Glutamatergic neuron (in vitro differentiated cells): ENCODE data around the gene TBC1D22B. TPM values are rescaled to one million over a fixed set of nuclear protein-coding genes. Genes with fewer than 3 reads are reported as not detected.

Experiments
- DNase-seq: peaks from one replicate; pipeline ENCODE4 v3.0.0; 2022
- H3K27ac Mint-ChIP-seq: one replicate; pipeline ENCODE4 v1.8.0; 2020; ENCODE audit warnings: mild to moderate bottlenecking, mixed read lengths, inconsistent platforms; ENCODE audit not compliant: unreplicated experiment
- H3K27me3 Mint-ChIP-seq: one replicate; pipeline ENCODE4 v1.8.0; 2020; ENCODE audit warnings: mild to moderate bottlenecking, moderate library complexity, mixed read lengths, inconsistent platforms; ENCODE audit not compliant: unreplicated experiment
- H3K36me3 Mint-ChIP-seq: one replicate; pipeline ENCODE4 v1.8.0; 2020; ENCODE audit warnings: mild to moderate bottlenecking, mixed read lengths, inconsistent platforms; ENCODE audit not compliant: unreplicated experiment
- H3K4me1 Mint-ChIP-seq: one replicate; pipeline ENCODE4 v1.8.0; 2020; ENCODE audit warnings: mild to moderate bottlenecking, low read depth, mixed read lengths, inconsistent platforms; ENCODE audit not compliant: unreplicated experiment
- H3K4me3 Mint-ChIP-seq: one replicate; pipeline ENCODE4 v1.8.0; 2020; ENCODE audit warnings: mild to moderate bottlenecking, mixed read lengths, inconsistent platforms; ENCODE audit not compliant: unreplicated experiment
- H3K9me3 Mint-ChIP-seq: one replicate; pipeline ENCODE4 v1.8.0; 2020; ENCODE audit warnings: mild to moderate bottlenecking, moderate library complexity, mixed read lengths, inconsistent platforms; ENCODE audit not compliant: unreplicated experiment
- total RNA-seq: library from RNA; stranded (reverse); fragmentation: NEBNext Ultra II Directional; extraction: Animal tissue kit (Norgen Biotek cat#: 25700); gene quantifications from one replicate; pipeline ENCODE4 v1.2.1, GENCODE V29; 2021; ENCODE audit not compliant: unreplicated experiment
- TF ChIP-seq, protein P1 (sequence below): fragments of 200-600 bp; sonication (generic); IDR thresholded peaks from one replicate; pipeline ENCODE4 v1.5.0; 2021; ENCODE audit not compliant: partially characterized antibody, unreplicated experiment

TBC1D22B gene
- total RNA-seq, 1 donor from 2014 or later = 10.2 TPM

DNA sequence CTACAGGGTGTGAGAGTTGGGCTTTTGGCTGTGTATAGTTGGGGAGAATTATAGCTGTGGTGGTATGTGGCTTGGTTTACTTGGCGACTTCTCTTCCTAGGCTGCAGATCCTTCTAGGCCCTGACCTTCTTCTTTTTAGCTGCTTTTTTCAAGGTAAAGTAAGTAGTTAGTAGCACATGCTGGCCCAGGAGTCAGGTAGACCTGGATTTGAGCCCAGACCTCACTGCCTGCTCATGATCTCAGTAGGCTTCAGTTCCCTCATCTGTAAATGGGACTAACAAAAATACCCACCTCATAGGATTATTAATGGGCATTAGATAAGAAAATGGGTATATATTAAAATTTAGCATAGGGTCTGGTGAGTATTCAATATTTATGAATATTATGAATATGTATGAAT, 17.8 kb downstream of the TBC1D22B start:
- Mint-ChIP-seq H3K36me3 (no peaks in the 10 kb centered on the region), H3K4me3 (no peak overlapping the region), H3K27ac (no peak overlapping the region), H3K27me3 (no peaks in the 10 kb centered on the region), H3K4me1 (peaks cover 8% of the 10 kb centered on the region), H3K9me3 (peaks cover 2% of the 10 kb centered on the region)
- TF ChIP-seq, protein P1, sequence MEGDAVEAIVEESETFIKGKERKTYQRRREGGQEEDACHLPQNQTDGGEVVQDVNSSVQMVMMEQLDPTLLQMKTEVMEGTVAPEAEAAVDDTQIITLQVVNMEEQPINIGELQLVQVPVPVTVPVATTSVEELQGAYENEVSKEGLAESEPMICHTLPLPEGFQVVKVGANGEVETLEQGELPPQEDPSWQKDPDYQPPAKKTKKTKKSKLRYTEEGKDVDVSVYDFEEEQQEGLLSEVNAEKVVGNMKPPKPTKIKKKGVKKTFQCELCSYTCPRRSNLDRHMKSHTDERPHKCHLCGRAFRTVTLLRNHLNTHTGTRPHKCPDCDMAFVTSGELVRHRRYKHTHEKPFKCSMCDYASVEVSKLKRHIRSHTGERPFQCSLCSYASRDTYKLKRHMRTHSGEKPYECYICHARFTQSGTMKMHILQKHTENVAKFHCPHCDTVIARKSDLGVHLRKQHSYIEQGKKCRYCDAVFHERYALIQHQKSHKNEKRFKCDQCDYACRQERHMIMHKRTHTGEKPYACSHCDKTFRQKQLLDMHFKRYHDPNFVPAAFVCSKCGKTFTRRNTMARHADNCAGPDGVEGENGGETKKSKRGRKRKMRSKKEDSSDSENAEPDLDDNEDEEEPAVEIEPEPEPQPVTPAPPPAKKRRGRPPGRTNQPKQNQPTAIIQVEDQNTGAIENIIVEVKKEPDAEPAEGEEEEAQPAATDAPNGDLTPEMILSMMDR = no peak
- DNase-seq = no peak

DNA sequence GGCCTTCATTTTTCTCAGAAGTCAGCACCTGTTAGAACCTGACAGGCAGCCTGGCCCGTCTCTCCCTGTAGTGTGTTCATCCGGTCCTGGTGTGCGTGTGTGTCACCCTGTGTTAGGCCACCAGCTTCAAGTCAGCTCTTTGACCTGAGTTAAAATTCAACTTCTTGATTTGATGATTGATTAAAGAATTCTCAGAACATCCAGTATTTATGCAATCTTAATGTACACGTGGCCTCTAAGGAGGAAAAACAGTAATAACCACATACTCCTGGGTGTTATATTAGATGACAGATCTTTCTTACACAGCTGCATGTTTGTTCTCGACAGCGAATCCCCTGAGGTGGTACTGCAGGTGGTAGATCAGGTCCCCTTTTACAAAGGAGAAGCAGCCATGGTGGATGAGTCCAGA, 19.4 kb downstream of the TBC1D22B start:
- H3K9me3 Mint-ChIP-seq = peaks cover 2% of the 10 kb centered on the region
- H3K36me3 Mint-ChIP-seq = no peaks in the 10 kb centered on the region
- no peak overlapping the region for H3K27ac Mint-ChIP-seq
- H3K4me1 Mint-ChIP-seq = peaks cover 19% of the 10 kb centered on the region
- DNase-seq = no peak
- TF ChIP-seq, protein P1 = no peak
- H3K4me3 Mint-ChIP-seq = no peak overlapping the region
- H3K27me3 Mint-ChIP-seq = peaks cover 3% of the 10 kb centered on the region

DNA sequence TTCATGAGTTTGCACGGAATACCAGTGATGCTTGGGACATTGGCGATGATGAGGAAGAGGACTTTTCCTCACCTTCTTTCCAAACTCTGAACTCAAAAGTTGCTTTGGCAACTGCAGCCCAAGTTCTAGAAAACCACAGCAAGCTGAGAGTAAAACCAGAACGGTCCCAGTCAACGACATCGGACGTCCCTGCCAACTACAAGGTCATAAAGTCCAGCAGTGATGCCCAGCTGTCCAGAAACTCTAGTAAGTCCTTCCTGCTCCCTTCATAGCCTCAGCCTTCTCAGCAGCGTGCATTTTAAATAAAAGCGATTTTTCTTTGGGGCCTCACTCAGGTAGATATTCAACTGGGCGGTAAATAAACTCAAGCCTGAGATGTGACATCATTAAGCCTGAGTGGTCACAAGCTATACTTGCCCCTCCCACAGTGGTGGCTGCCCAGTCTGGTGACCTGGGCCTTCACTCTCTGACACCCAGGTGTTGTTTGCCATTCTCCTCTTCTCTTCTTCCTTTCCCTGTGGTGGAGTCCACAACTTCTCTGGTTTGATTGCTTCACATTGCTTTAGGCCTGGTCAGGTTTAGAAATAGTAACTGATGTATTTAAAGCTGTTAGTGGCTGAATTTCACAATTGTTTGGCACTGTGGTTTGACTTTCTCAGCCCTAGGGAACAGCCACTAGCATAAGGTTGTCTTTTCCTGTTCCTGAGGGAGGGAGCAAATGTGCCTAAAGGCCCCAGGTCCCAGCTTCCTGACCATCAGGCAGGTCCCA, 22.0 kb downstream of the TBC1D22B start:
- no peak overlapping the region for H3K27ac Mint-ChIP-seq
- no peak for DNase-seq
- H3K36me3 Mint-ChIP-seq = no peaks in the 10 kb centered on the region
- H3K9me3 Mint-ChIP-seq = peaks cover 2% of the 10 kb centered on the region
- TF ChIP-seq, protein P1 = no peak
- peaks cover 3% of the 10 kb centered on the region for H3K27me3 Mint-ChIP-seq
- H3K4me1 Mint-ChIP-seq = peaks cover 19% of the 10 kb centered on the region
- H3K4me3 Mint-ChIP-seq = no peak overlapping the region

DNA sequence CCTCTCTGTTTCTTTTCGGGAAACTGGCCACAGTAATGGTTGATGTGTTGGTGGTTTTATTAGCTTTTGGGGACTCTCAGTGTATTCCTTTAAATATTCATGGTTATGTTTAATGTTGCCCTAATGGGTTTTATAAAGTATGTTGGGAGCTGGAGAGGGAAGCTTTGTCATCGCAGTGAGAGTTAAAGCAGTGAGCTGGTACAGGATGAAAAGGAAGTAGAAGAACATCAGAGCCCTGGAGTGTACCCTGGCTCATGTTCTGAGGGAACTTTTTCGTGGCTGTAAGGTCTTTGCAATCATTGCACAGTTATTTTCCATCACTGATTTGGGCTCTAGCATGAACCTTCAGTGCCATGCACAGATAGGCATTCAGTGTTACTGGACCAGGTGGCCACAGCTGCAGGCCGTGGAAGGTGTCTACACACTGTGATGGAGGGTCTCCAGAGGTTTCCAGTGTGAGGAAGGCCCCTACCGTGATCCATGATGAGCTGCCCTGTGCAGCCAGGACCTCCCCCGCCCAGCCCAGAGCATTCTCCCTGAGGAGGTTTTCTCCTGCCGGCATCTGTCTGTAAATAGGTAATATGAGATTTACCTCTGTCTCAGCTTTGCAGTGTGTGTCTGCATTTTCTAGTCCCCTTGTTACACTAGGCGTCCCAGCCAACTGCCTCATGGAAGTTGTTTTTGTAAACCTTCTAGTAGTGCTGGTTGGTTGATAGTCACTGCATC, 22.8 kb downstream of the TBC1D22B start:
- H3K9me3 Mint-ChIP-seq = peaks cover 2% of the 10 kb centered on the region
- H3K27ac Mint-ChIP-seq = no peak overlapping the region
- peaks cover 19% of the 10 kb centered on the region for H3K4me1 Mint-ChIP-seq
- peak overlapping the region; percentile 61 for H3K4me3 Mint-ChIP-seq
- TF ChIP-seq, protein P1 = no peak
- no peaks in the 10 kb centered on the region for H3K36me3 Mint-ChIP-seq
- H3K27me3 Mint-ChIP-seq = peaks cover 3% of the 10 kb centered on the region
- DNase-seq = peak; percentile 39

DNA sequence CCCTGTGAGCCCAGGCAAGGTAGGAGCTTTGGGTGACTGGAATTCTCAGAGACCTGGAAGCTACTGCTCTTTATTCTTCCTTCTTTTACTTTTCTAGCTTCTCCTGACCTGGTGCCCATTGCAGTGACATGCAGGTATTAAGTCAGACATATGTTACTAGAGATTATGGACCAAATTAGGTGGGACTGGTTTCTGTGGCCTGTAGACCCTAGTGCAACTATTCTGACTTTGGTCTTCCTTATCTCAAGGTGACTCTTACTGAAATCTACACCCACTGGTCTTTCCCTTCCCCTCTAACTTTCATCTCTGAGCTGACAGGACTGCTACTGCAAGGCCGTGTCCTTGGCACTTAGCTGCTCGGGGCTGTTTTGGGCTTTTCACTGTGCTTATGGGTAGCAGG, 24.8 kb downstream of the TBC1D22B start:
- H3K27ac Mint-ChIP-seq = no peak overlapping the region
- DNase-seq = no peak
- peaks cover 2% of the 10 kb centered on the region for H3K9me3 Mint-ChIP-seq
- TF ChIP-seq, protein P1 = no peak
- peaks cover 19% of the 10 kb centered on the region for H3K4me1 Mint-ChIP-seq
- no peak overlapping the region for H3K4me3 Mint-ChIP-seq
- no peaks in the 10 kb centered on the region for H3K36me3 Mint-ChIP-seq
- H3K27me3 Mint-ChIP-seq = peaks cover 3% of the 10 kb centered on the region
